Lower lobe of right lung (tissue), 2 donors: ENCODE data around the gene DUOX2. TPM values are rescaled to one million over a fixed set of nuclear protein-coding genes. Genes with fewer than 3 reads are reported as not detected.

Experiments
- ATAC-seq, 2 donors: fragments of 200-7000 bp; cut with Tn5 transposase; one replicate each; pipeline ENCODE4 v1.9.1; 2020 to 2022; ENCODE audit warnings: mild to moderate bottlenecking in 2 of 2, moderate library complexity in 2 of 2
- DNase-seq: peaks from one replicate; pipeline ENCODE4 v3.0.0-alpha.2; 2020
- H3K27ac ChIP-seq: fragments of 200-600 bp; one replicate; pipeline ENCODE4 v1.8.0; 2022
- H3K27me3 ChIP-seq: fragments of 200-600 bp; one replicate; pipeline ENCODE4 v1.8.0; 2022; ENCODE audit warnings: low read depth
- H3K36me3 ChIP-seq: fragments of 200-600 bp; one replicate; pipeline ENCODE4 v1.8.0; 2022; ENCODE audit warnings: mild to moderate bottlenecking
- H3K4me1 ChIP-seq: fragments of 200-600 bp; one replicate; pipeline ENCODE4 v1.8.0; 2022
- H3K4me3 ChIP-seq: fragments of 200-600 bp; one replicate; pipeline ENCODE4 v1.8.0; 2022; ENCODE audit warnings: mild to moderate bottlenecking
- H3K9me3 ChIP-seq: fragments of 200-600 bp; one replicate; pipeline ENCODE4 v1.8.0; 2022
- CTCF ChIP-seq: fragments of 200-600 bp; IDR thresholded peaks from one replicate; pipeline ENCODE4 v1.8.0; 2022; ENCODE audit warnings: antibody characterized with exemption, mild to moderate bottlenecking
- intact Hi-C: fragments of 100-400 bp; cut with DNase I; formaldehyde crosslinking; loops from one replicate; pipeline ENCODE4 v1.11.0; 2022
- total RNA-seq: library from RNA; stranded (reverse); fragmentation: NEBNext Ultra II Directional; extraction: Animal tissue kit (Norgen Biotek cat#: 25700); gene quantifications from one replicate; pipeline ENCODE4 v1.2.1, GENCODE V29; 2021
- donor health status: DM: no; HTN: yes; CAD: no; lungs with severe emphysema.

Gene DUOX2
- total RNA-seq, 1 donor from 2014 or later: 4.0 TPM

GRCh38 chr15:45121706-45122417 is 7.9 kb upstream of the DUOX2 start:
- H3K27ac ChIP-seq: no peak overlapping the region
- intact Hi-C loops: no loop called here
- H3K4me1 ChIP-seq: peaks cover 11% of the 10 kb centered on the region
- TF ChIP-seq CTCF: no peak
- peaks cover 8% of the 10 kb centered on the region for H3K36me3 ChIP-seq
- no peak overlapping the region for H3K4me3 ChIP-seq
- ATAC-seq: no peak
- no peaks in the 10 kb centered on the region for H3K9me3 ChIP-seq
- DNase-seq: peak; percentile 33
- H3K27me3 ChIP-seq: peaks cover 31% of the 10 kb centered on the region

- intact Hi-C loops: no loop called here
- H3K4me1 ChIP-seq: peaks cover 18% of the 10 kb centered on the region
Observed at GRCh38 chr15:45121020-45121419, 7.0 kb upstream of the DUOX2 start.

GRCh38 chr15:45120081-45120972 is 6.4 kb upstream of the DUOX2 start:
- peaks cover 18% of the 10 kb centered on the region for H3K4me1 ChIP-seq
- no peak overlapping the region for H3K27ac ChIP-seq
- no peaks in the 10 kb centered on the region for H3K9me3 ChIP-seq
- no peak overlapping the region for H3K4me3 ChIP-seq
- intact Hi-C loops: no loop called here
- no peak for TF ChIP-seq CTCF
- peaks cover 8% of the 10 kb centered on the region for H3K36me3 ChIP-seq
- H3K27me3 ChIP-seq: peaks cover 42% of the 10 kb centered on the region
- peak; percentile 26 for DNase-seq
- ATAC-seq: no peak

More at GRCh38 chr15:45121020-45121419, 7.0 kb upstream of the DUOX2 start:
- no peaks in the 10 kb centered on the region for H3K9me3 ChIP-seq
- H3K27ac ChIP-seq: no peak overlapping the region
- ATAC-seq (no peak), DNase-seq (peak; percentile 12)
- peaks cover 35% of the 10 kb centered on the region for H3K27me3 ChIP-seq
- H3K36me3 ChIP-seq: peaks cover 8% of the 10 kb centered on the region
- no peak for TF ChIP-seq CTCF
- no peak overlapping the region for H3K4me3 ChIP-seq

GRCh38 chr15:45118996-45119395 is 5.0 kb upstream of the DUOX2 start:
- Histone ChIP-seq H3K4me1 (peaks cover 26% of the 10 kb centered on the region), H3K9me3 (no peaks in the 10 kb centered on the region)

More at GRCh38 chr15:45118996-45119395, 5.0 kb upstream of the DUOX2 start:
- intact Hi-C loops: no loop called here
- peaks cover 8% of the 10 kb centered on the region for H3K36me3 ChIP-seq
- no peak overlapping the region for H3K4me3 ChIP-seq
- H3K27me3 ChIP-seq: peaks cover 55% of the 10 kb centered on the region
- TF ChIP-seq CTCF: no peak
- ATAC-seq: no peak
- H3K27ac ChIP-seq: no peak overlapping the region
- peak; percentile 14 for DNase-seq
